Loucy (cell line): Measurements from ENCODE around the gene SLC1A6.

Experiments
- H2AFZ ChIP-seq: fragments of 200-600 bp; sonication (generic); 2 replicates; pipeline ENCODE4 v1.6.0; 2016; ENCODE audit warnings: antibody characterized with exemption, mild to moderate bottlenecking, low read length, moderate library complexity
- H3F3A ChIP-seq: fragments of 200-600 bp; 2 replicates; pipeline ENCODE4 v1.6.0; 2016; ENCODE audit warnings: antibody characterized with exemption, low read depth, mild to moderate bottlenecking
- H3K27me3 ChIP-seq: fragments of 200-600 bp; sonication (generic); 2 replicates; pipeline ENCODE4 v1.6.1; 2014; ENCODE audit warnings: low read length, mild to moderate bottlenecking; ENCODE audit not compliant: insufficient read depth, poor library complexity, severe bottlenecking
- H3K36me3 ChIP-seq: fragments of 200-600 bp; sonication (generic); 2 replicates; pipeline ENCODE4 v1.6.1; 2016; ENCODE audit warnings: low read length; ENCODE audit not compliant: insufficient read depth
- H3K4me1 ChIP-seq: fragments of 200-600 bp; sonication (generic); 2 replicates; pipeline ENCODE4 v1.5.1; 2014; ENCODE audit warnings: low read length, mild to moderate bottlenecking; ENCODE audit not compliant: insufficient read depth, poor library complexity, severe bottlenecking
- H3K4me2 ChIP-seq: fragments of 200-600 bp; sonication (generic); 2 replicates; pipeline ENCODE4 v1.6.0; 2014; ENCODE audit warnings: antibody characterized with exemption, low read length, low read depth, mild to moderate bottlenecking; ENCODE audit not compliant: poor library complexity, severe bottlenecking
- H3K4me3 ChIP-seq: fragments of 200-600 bp; sonication (generic); 2 replicates; pipeline ENCODE4 v1.5.1; 2014; ENCODE audit warnings: low read length, mild to moderate bottlenecking, mixed read lengths; ENCODE audit not compliant: poor library complexity, severe bottlenecking
- H3K79me2 ChIP-seq: fragments of 200-600 bp; sonication (generic); 2 replicates; pipeline ENCODE4 v1.6.1; 2014; ENCODE audit warnings: low read length; ENCODE audit not compliant: insufficient read depth
- H3K9ac ChIP-seq: fragments of 200-600 bp; sonication (generic); 2 replicates; pipeline ENCODE4 v1.6.0; 2014; ENCODE audit warnings: mild to moderate bottlenecking, low read depth, low read length, moderate library complexity; ENCODE audit not compliant: poor library complexity, severe bottlenecking
- H3K9me2 ChIP-seq: fragments of 200-600 bp; sonication (generic); replicated peaks from 2 replicates; pipeline ENCODE4 v1.6.1; 2016; ENCODE audit warnings: low read depth, low read length, mixed read lengths
- H3K9me3 ChIP-seq: fragments of 200-600 bp; sonication (generic); 2 replicates; pipeline ENCODE4 v1.6.1; 2014; ENCODE audit warnings: mild to moderate bottlenecking, antibody characterized with exemption, low read length, low read depth; ENCODE audit not compliant: insufficient read depth
- H4K20me1 ChIP-seq: fragments of 200-600 bp; sonication (generic); 2 replicates; pipeline ENCODE4 v1.6.0; 2014; ENCODE audit warnings: antibody characterized with exemption, low read length, mild to moderate bottlenecking; ENCODE audit not compliant: insufficient read depth, poor library complexity, severe bottlenecking
- EZH2phosphoT487 ChIP-seq: fragments of 200-600 bp; IDR thresholded peaks from 2 replicates; pipeline ENCODE4 v1.6.1; 2018; ENCODE audit warnings: antibody characterized with exemption, mild to moderate bottlenecking, moderate library complexity, borderline replicate concordance
- TF ChIP-seq, protein P1 (sequence below): fragments of 200-600 bp; sonication (generic); conservative IDR thresholded peaks from 2 replicates; pipeline ENCODE4 v1.5.1; 2014; ENCODE audit warnings: mild to moderate bottlenecking, antibody characterized with exemption, low read length

The SLC1A6 gene

DNA sequence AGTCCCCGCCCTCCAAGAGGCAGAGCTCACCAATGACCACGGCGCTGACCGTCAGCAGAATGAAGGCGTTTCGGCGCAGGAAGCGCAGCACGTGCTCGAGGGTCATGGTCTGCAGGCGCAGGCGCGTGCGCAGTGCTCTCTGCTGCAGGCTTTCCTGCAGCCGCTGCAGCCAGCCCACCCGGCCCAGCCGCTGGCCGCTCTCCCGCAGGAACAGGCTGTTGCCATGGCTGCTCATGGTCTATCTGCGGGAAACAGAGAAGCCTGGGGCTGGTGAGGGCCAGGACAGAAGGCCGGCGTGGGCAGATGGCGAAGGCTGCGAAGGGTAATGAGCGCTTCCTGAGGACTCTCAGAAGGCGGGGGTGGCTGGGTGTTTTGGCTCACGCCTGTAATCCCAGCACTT, 7.0 kb downstream of the SLC1A6 start:
- H3K4me1 ChIP-seq = no peaks in the 10 kb centered on the region
- no peaks in the 10 kb centered on the region for H3K36me3 ChIP-seq
- H3K9me2 ChIP-seq = no peaks in the 10 kb centered on the region
- no peaks in the 10 kb centered on the region for H4K20me1 ChIP-seq
- H3K27me3 ChIP-seq = no peaks in the 10 kb centered on the region
- no peak overlapping the region for H3K4me2 ChIP-seq
- H3K9ac ChIP-seq = no peak overlapping the region
- H3K4me3 ChIP-seq = no peak overlapping the region
- H2AFZ ChIP-seq = no peak overlapping the region
- no peak for TF ChIP-seq EZH2phosphoT487
- TF ChIP-seq, protein P1, sequence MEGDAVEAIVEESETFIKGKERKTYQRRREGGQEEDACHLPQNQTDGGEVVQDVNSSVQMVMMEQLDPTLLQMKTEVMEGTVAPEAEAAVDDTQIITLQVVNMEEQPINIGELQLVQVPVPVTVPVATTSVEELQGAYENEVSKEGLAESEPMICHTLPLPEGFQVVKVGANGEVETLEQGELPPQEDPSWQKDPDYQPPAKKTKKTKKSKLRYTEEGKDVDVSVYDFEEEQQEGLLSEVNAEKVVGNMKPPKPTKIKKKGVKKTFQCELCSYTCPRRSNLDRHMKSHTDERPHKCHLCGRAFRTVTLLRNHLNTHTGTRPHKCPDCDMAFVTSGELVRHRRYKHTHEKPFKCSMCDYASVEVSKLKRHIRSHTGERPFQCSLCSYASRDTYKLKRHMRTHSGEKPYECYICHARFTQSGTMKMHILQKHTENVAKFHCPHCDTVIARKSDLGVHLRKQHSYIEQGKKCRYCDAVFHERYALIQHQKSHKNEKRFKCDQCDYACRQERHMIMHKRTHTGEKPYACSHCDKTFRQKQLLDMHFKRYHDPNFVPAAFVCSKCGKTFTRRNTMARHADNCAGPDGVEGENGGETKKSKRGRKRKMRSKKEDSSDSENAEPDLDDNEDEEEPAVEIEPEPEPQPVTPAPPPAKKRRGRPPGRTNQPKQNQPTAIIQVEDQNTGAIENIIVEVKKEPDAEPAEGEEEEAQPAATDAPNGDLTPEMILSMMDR = no peak
- no peaks in the 10 kb centered on the region for H3K9me3 ChIP-seq
- H3F3A ChIP-seq = no peaks in the 10 kb centered on the region
- no peaks in the 10 kb centered on the region for H3K79me2 ChIP-seq

GRCh38 chr19:14971474-14971873, 8.2 kb downstream of the SLC1A6 start:
- Histone ChIP-seq H4K20me1 (no peaks in the 10 kb centered on the region), H3K27me3 (no peaks in the 10 kb centered on the region), H3K4me1 (no peaks in the 10 kb centered on the region), H3K9me2 (no peaks in the 10 kb centered on the region), H3K79me2 (no peaks in the 10 kb centered on the region), H3K36me3 (no peaks in the 10 kb centered on the region), H3K4me2 (no peak overlapping the region), H3K9me3 (no peaks in the 10 kb centered on the region), H3K9ac (no peak overlapping the region), H3F3A (no peaks in the 10 kb centered on the region), H3K4me3 (no peak overlapping the region), H2AFZ (no peak overlapping the region)
- no peak for TF ChIP-seq EZH2phosphoT487
- TF ChIP-seq, protein P1 = no peak

DNA sequence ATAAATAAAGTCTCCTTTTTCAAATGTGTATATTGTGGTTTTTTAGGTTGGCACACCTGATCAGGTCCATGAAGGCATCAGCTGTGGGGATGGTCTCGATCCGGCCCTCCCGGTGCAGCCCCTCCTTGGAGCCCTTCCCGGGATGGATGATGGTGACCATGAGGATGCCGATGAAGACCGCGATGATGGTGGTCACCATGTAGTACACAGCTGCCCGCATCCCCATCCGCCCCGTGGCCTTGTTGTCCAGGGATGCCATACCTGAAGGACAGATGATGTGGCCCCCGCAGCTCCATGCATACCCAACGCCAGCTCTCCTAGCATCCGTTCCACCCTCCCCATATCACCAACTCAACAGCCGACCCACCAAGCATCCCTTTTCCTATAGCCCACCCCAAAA, 11.4 kb downstream of the SLC1A6 start:
- H3K4me2 ChIP-seq = no peak overlapping the region
- no peaks in the 10 kb centered on the region for H4K20me1 ChIP-seq
- TF ChIP-seq, protein P1 = no peak
- TF ChIP-seq EZH2phosphoT487 = no peak
- H2AFZ ChIP-seq = no peak overlapping the region
- no peaks in the 10 kb centered on the region for H3F3A ChIP-seq
- H3K27me3 ChIP-seq = no peaks in the 10 kb centered on the region
- no peaks in the 10 kb centered on the region for H3K79me2 ChIP-seq
- H3K9me2 ChIP-seq = no peaks in the 10 kb centered on the region
- no peaks in the 10 kb centered on the region for H3K9me3 ChIP-seq
- no peaks in the 10 kb centered on the region for H3K36me3 ChIP-seq
- H3K4me3 ChIP-seq = no peak overlapping the region
- no peak overlapping the region for H3K9ac ChIP-seq
- no peaks in the 10 kb centered on the region for H3K4me1 ChIP-seq
